Neural progenitor cell (in vitro differentiated cells): ENCODE measurements around the gene GCNT4. TPM values are rescaled to one million over a fixed set of nuclear protein-coding genes. Genes with fewer than 3 reads are reported as not detected.

Experiments used
- DNase-seq: peaks from one replicate; pipeline ENCODE4 v3.0.0-alpha.2; 2016; ENCODE audit warnings: low spot score
- H2AFZ ChIP-seq: fragments of 200-600 bp; sonication (generic); replicated peaks from 2 replicates; pipeline ENCODE4 v1.6.1; 2016; ENCODE audit warnings: antibody characterized with exemption
- H3F3A ChIP-seq: fragments of 200-600 bp; sonication (generic); 2 replicates; pipeline ENCODE4 v1.6.1; 2016; ENCODE audit warnings: antibody characterized with exemption, low read depth
- H3K27ac ChIP-seq: fragments of 200-600 bp; sonication (generic); 2 replicates; pipeline ENCODE4 v1.5.1; 2016; ENCODE audit warnings: mild to moderate bottlenecking
- H3K27me3 ChIP-seq: fragments of 200-600 bp; sonication (generic); 2 replicates; pipeline ENCODE4 v1.6.1; 2016; ENCODE audit warnings: mild to moderate bottlenecking, moderate library complexity
- H3K36me3 ChIP-seq: fragments of 200-600 bp; sonication (generic); 2 replicates; pipeline ENCODE4 v1.5.1; 2016
- H3K4me1 ChIP-seq: fragments of 200-600 bp; sonication (generic); 2 replicates; pipeline ENCODE4 v1.6.1; 2016; ENCODE audit warnings: mixed run types
- H3K4me2 ChIP-seq: fragments of 200-600 bp; sonication (generic); 2 replicates; pipeline ENCODE4 v1.6.1; 2016
- H3K4me3 ChIP-seq: fragments of 200-600 bp; sonication (generic); 2 replicates; pipeline ENCODE4 v1.5.1; 2016
- H3K79me2 ChIP-seq: fragments of 200-600 bp; sonication (generic); 2 replicates; pipeline ENCODE4 v1.6.1; 2016; ENCODE audit warnings: low read depth
- H3K9ac ChIP-seq: fragments of 200-600 bp; sonication (generic); 2 replicates; pipeline ENCODE4 v1.6.1; 2016
- H3K9me3 ChIP-seq: fragments of 200-600 bp; sonication (generic); 2 replicates; pipeline ENCODE4 v1.5.1; 2016; ENCODE audit warnings: low read depth
- H4K20me1 ChIP-seq: fragments of 200-600 bp; sonication (generic); 2 replicates; pipeline ENCODE4 v1.6.1; 2016; ENCODE audit warnings: low read depth
- H3K27ac Mint-ChIP-seq: 3 replicates; pipeline ENCODE4 v1.8.0; 2021; ENCODE audit warnings: mixed read lengths
- H3K27me3 Mint-ChIP-seq: 2 replicates; pipeline ENCODE4 v1.8.0; 2022; ENCODE audit warnings: low read depth, mild to moderate bottlenecking, inconsistent platforms, moderate library complexity, mixed read lengths; ENCODE audit not compliant: insufficient read depth
- H3K36me3 Mint-ChIP-seq: 3 replicates; pipeline ENCODE4 v1.8.0; 2021; ENCODE audit warnings: mixed read lengths
- H3K4me1 Mint-ChIP-seq: 3 replicates; pipeline ENCODE4 v1.8.0; 2021; ENCODE audit warnings: mixed read lengths
- H3K4me3 Mint-ChIP-seq: 3 replicates; pipeline ENCODE4 v1.8.0; 2021; ENCODE audit warnings: mild to moderate bottlenecking, moderate library complexity, mixed read lengths
- H3K9me3 Mint-ChIP-seq: 3 replicates; pipeline ENCODE4 v1.8.0; 2020; ENCODE audit warnings: mixed read lengths
- CTCF ChIP-seq: fragments of 200-600 bp; sonication (generic); IDR thresholded peaks from 2 replicates; pipeline ENCODE4 v1.5.1; 2017; ENCODE audit warnings: antibody characterized with exemption, mild to moderate bottlenecking
- EZH2 ChIP-seq: fragments of 200-600 bp; sonication (generic); IDR thresholded peaks from 2 replicates; pipeline ENCODE4 v1.6.1; 2017; ENCODE audit warnings: antibody characterized with exemption, mild to moderate bottlenecking, moderate library complexity
- EZH2phosphoT487 ChIP-seq: fragments of 200-600 bp; sonication (generic); IDR thresholded peaks from 2 replicates; pipeline ENCODE4 v1.6.1; 2017; ENCODE audit warnings: antibody characterized with exemption
- total RNA-seq: library from RNA; depleted of rRNA; stranded (reverse); fragments of >200 nt; gene quantifications from 2 replicates; pipeline ENCODE4 v1.2.3, GENCODE V29; 2015; ENCODE audit warnings: low replicate concordance

GCNT4 gene
- total RNA-seq, 1 donor from 2014 or later, result 0.17 TPM

GRCh38 chr5:75040973-75041372 is 11.4 kb downstream of the GCNT4 start:
- TF ChIP-seq EZH2phosphoT487 (no peak), EZH2 (no peak), CTCF (no peak)
- no peak overlapping the region for H3K27ac Mint-ChIP-seq
- no peaks in the 10 kb centered on the region for H3K4me1 ChIP-seq

GRCh38 chr5:75037106-75037505 is 15.3 kb downstream of the GCNT4 start:
- H3K9ac ChIP-seq, result no peak overlapping the region
- H3K36me3 Mint-ChIP-seq, result no peaks in the 10 kb centered on the region
- no peaks in the 10 kb centered on the region for H3K79me2 ChIP-seq
- no peaks in the 10 kb centered on the region for H3K4me1 Mint-ChIP-seq
- TF ChIP-seq CTCF, result no peak
- TF ChIP-seq EZH2, result no peak
- TF ChIP-seq EZH2phosphoT487, result no peak
- no peak overlapping the region for H3K4me3 ChIP-seq
- H3K27ac ChIP-seq, result no peak overlapping the region
- no peak overlapping the region for H3K4me2 ChIP-seq
- H3K9me3 Mint-ChIP-seq, result no peaks in the 10 kb centered on the region
- no peaks in the 10 kb centered on the region for H3K9me3 ChIP-seq
- no peak overlapping the region for H2AFZ ChIP-seq
- H3K27ac Mint-ChIP-seq, result no peak overlapping the region
- no peaks in the 10 kb centered on the region for H3K36me3 ChIP-seq
- H3K4me3 Mint-ChIP-seq, result no peak overlapping the region
- no peaks in the 10 kb centered on the region for H3K27me3 ChIP-seq
- no peak for DNase-seq
- peaks cover 2% of the 10 kb centered on the region for H3K27me3 Mint-ChIP-seq
- no peaks in the 10 kb centered on the region for H4K20me1 ChIP-seq
- H3K4me1 ChIP-seq, result no peaks in the 10 kb centered on the region
- no peaks in the 10 kb centered on the region for H3F3A ChIP-seq

More at GRCh38 chr5:75040973-75041372, 11.4 kb downstream of the GCNT4 start:
- DNase-seq, result no peak
- H3K4me1 Mint-ChIP-seq, result no peaks in the 10 kb centered on the region
- no peaks in the 10 kb centered on the region for H3K9me3 Mint-ChIP-seq
- H3K36me3 ChIP-seq, result no peaks in the 10 kb centered on the region
- H3K9me3 ChIP-seq, result no peaks in the 10 kb centered on the region
- H3F3A ChIP-seq, result no peaks in the 10 kb centered on the region
- peaks cover 8% of the 10 kb centered on the region for H3K36me3 Mint-ChIP-seq
- no peak overlapping the region for H2AFZ ChIP-seq
- no peak overlapping the region for H3K27ac ChIP-seq
- H4K20me1 ChIP-seq, result no peaks in the 10 kb centered on the region
- H3K27me3 Mint-ChIP-seq, result peaks cover 3% of the 10 kb centered on the region
- no peak overlapping the region for H3K9ac ChIP-seq
- no peaks in the 10 kb centered on the region for H3K27me3 ChIP-seq
- no peak overlapping the region for H3K4me2 ChIP-seq
- no peak overlapping the region for H3K4me3 Mint-ChIP-seq
- no peaks in the 10 kb centered on the region for H3K79me2 ChIP-seq
- H3K4me3 ChIP-seq, result no peak overlapping the region

GRCh38 chr5:75034137-75034739 is 18.1 kb downstream of the GCNT4 start:
- no peaks in the 10 kb centered on the region for H3K36me3 Mint-ChIP-seq
- H3K79me2 ChIP-seq, result no peaks in the 10 kb centered on the region
- H3K4me1 Mint-ChIP-seq, result no peaks in the 10 kb centered on the region
- peaks cover 2% of the 10 kb centered on the region for H3K27me3 Mint-ChIP-seq
- no peaks in the 10 kb centered on the region for H4K20me1 ChIP-seq
- no peak overlapping the region for H3K4me3 Mint-ChIP-seq
- H3K27ac ChIP-seq, result no peak overlapping the region
- H3K4me1 ChIP-seq, result no peaks in the 10 kb centered on the region
- TF ChIP-seq EZH2phosphoT487, result no peak
- TF ChIP-seq EZH2, result no peak
- H2AFZ ChIP-seq, result no peak overlapping the region
- no peaks in the 10 kb centered on the region for H3K9me3 Mint-ChIP-seq
- H3K27me3 ChIP-seq, result no peaks in the 10 kb centered on the region
- H3K4me3 ChIP-seq, result no peak overlapping the region
- no peak for DNase-seq
- no peaks in the 10 kb centered on the region for H3F3A ChIP-seq
- no peaks in the 10 kb centered on the region for H3K9me3 ChIP-seq
- H3K36me3 ChIP-seq, result no peaks in the 10 kb centered on the region
- H3K9ac ChIP-seq, result no peak overlapping the region
- no peak overlapping the region for H3K27ac Mint-ChIP-seq
- H3K4me2 ChIP-seq, result no peak overlapping the region

GRCh38 chr5:75031366-75031765 is 21.0 kb downstream of the GCNT4 start:
- Histone ChIP-seq H3K36me3 (no peaks in the 10 kb centered on the region), H3K4me3 (no peak overlapping the region), H2AFZ (no peak overlapping the region), H3F3A (no peaks in the 10 kb centered on the region), H3K9me3 (no peaks in the 10 kb centered on the region), H3K27me3 (no peaks in the 10 kb centered on the region), H4K20me1 (no peaks in the 10 kb centered on the region), H3K4me2 (no peak overlapping the region), H3K79me2 (no peaks in the 10 kb centered on the region), H3K27ac (no peak overlapping the region), H3K4me1 (no peaks in the 10 kb centered on the region), H3K9ac (no peak overlapping the region)
- H3K36me3 Mint-ChIP-seq, result no peaks in the 10 kb centered on the region
- DNase-seq, result no peak
- no peaks in the 10 kb centered on the region for H3K4me1 Mint-ChIP-seq
- no peaks in the 10 kb centered on the region for H3K9me3 Mint-ChIP-seq
- no peak for TF ChIP-seq EZH2
- no peak for TF ChIP-seq CTCF
- no peak for TF ChIP-seq EZH2phosphoT487
- H3K27me3 Mint-ChIP-seq, result no peaks in the 10 kb centered on the region
- H3K4me3 Mint-ChIP-seq, result no peak overlapping the region
- no peak overlapping the region for H3K27ac Mint-ChIP-seq
